Posterior vena cava (tissue), 2 donors: ENCODE data around the gene GNA12. TPM values are rescaled to one million over a fixed set of nuclear protein-coding genes. Genes with fewer than 3 reads are reported as not detected.

Experiments
- DNase-seq: peaks from one replicate; pipeline ENCODE4 v3.0.0-alpha.2; 2020; ENCODE audit warnings: low spot score
- intact Hi-C, 2 donors: fragments of 100-400 bp; cut with DNase I; formaldehyde crosslinking; loops; one replicate each; pipeline versions ENCODE4 v1.14.1 to v1.14.2; 2022 to 2023
- total RNA-seq, 2 donors: library from RNA; stranded (reverse); fragmentation: NEBNext Ultra II Directional; extraction: Animal tissue kit (Norgen Biotek cat#: 25700); gene quantifications; one replicate each; pipeline ENCODE4 v1.2.1, GENCODE V29; 2021
- donor health status: DM: yes; HTN: yes; CAD: no.
- donor health status: DM: yes; HTN: yes; CAD: no.

Gene GNA12
- total RNA-seq, 2 donors from 2014 or later = 59.8 to 65.8 TPM

- intact Hi-C loops = no loop called here
- DNase-seq = no peak
Measured at GRCh38 chr7:2824026-2824677, 20.0 kb downstream of the GNA12 start.

- no peak for DNase-seq
- intact Hi-C loops = no loop called here
Measured at GRCh38 chr7:2823130-2823529, 21.0 kb downstream of the GNA12 start.

- DNase-seq = no peak
- intact Hi-C loops = no loop called here
Measured at GRCh38 chr7:2821842-2822507, 22.1 kb downstream of the GNA12 start.

GRCh38 chr7:2821161-2821841 is 22.8 kb downstream of the GNA12 start:
- intact Hi-C loops = no loop called here
- no peak for DNase-seq

GRCh38 chr7:2820508-2820934 is 23.6 kb downstream of the GNA12 start:
- DNase-seq = peak; percentile 91
- intact Hi-C loops = no loop called here

GRCh38 chr7:2819954-2820397 is 24.1 kb downstream of the GNA12 start:
- DNase-seq = no peak
- intact Hi-C loops = no loop called here

- DNase-seq = no peak
Measured at GRCh38 chr7:2819161-2819953, 24.8 kb downstream of the GNA12 start.

GRCh38 chr7:2818653-2819052 is 25.5 kb downstream of the GNA12 start:
- intact Hi-C loops = no loop called here
- DNase-seq = no peak

More at GRCh38 chr7:2819161-2819953, 24.8 kb downstream of the GNA12 start:
- intact Hi-C loops = no loop called here

GRCh38 chr7:2818121-2818520 is 26.0 kb downstream of the GNA12 start:
- intact Hi-C loops = no loop called here
- no peak for DNase-seq

GRCh38 chr7:2817456-2817855 is 26.7 kb downstream of the GNA12 start:
- DNase-seq = no peak
- intact Hi-C loops = no loop called here

GRCh38 chr7:2815875-2816245 is 28.2 kb downstream of the GNA12 start:
- intact Hi-C loops = no loop called here
- DNase-seq = no peak

- intact Hi-C loops = loop anchor here in 1 of 2 donors (5.0 kb wide), 1 partner anchor 408 kb away; no protein-coding TSS in a partner anchor
- DNase-seq = no peak
Measured at GRCh38 chr7:2814946-2815874, 28.9 kb downstream of the GNA12 start.

- no peak for DNase-seq
- intact Hi-C loops = loop anchor here in 1 of 2 donors (5.0 kb wide), 1 partner anchor 407 kb away; no protein-coding TSS in a partner anchor
Measured at GRCh38 chr7:2814186-2814945, 29.7 kb downstream of the GNA12 start.

- intact Hi-C loops = loop anchor here in 1 of 2 donors (5.0 kb wide), 1 partner anchor 406 kb away; no protein-coding TSS in a partner anchor
- no peak for DNase-seq
Measured at GRCh38 chr7:2813350-2814185, 30.5 kb downstream of the GNA12 start.

GRCh38 chr7:2812831-2813230 is 31.3 kb downstream of the GNA12 start:
- DNase-seq = no peak
- intact Hi-C loops = loop anchor here in 1 of 2 donors (5.0 kb wide), 1 partner anchor 406 kb away; no protein-coding TSS in a partner anchor

GRCh38 chr7:2812114-2812487 is 32.0 kb downstream of the GNA12 start:
- DNase-seq = no peak
- intact Hi-C loops = loop anchor here in 1 of 2 donors (5.0 kb wide), 1 partner anchor 405 kb away; no protein-coding TSS in a partner anchor
